CD4-positive, alpha-beta T cell (primary cell): ENCODE results near the gene ZGPAT. TPM values are rescaled to one million over a fixed set of nuclear protein-coding genes. Genes with fewer than 3 reads are reported as not detected.

Experiments used
- ATAC-seq: fragments of 200-7000 bp; cut with Tn5 transposase; one replicate; pipeline ENCODE4 v1.10.0; 2022; ENCODE audit warnings: mild to moderate bottlenecking; ENCODE audit not compliant: poor library complexity
- CTCF ChIA-PET: fragments of 350-600 bp; sonication (Branson Sonifier 250); formaldehyde crosslinking; loops from one replicate; lab custom pipeline; 2021; ENCODE audit warnings: antibody characterized with exemption, inconsistent platforms; lab: Charles Lee
- POLR2A ChIA-PET: fragments of 350-600 bp; sonication (Branson Sonifier 250); formaldehyde crosslinking; loops from one replicate; lab custom pipeline; 2021; ENCODE audit warnings: antibody characterized with exemption, inconsistent platforms; lab: Charles Lee
- DNase-seq, 14 experiments: peaks; one replicate each; pipeline ENCODE4 v3.0.0-alpha.2; 2013 to 2020; ENCODE audit warnings: mixed read lengths in 2 of 14
- H3K27ac ChIP-seq, 2 donors: one replicate each; pipeline versions ENCODE4 v1.5.1 to v1.7.0; 2013; ENCODE audit warnings: low read length in 2 of 2, low read depth in 1 of 2, mild to moderate bottlenecking in 1 of 2
- H3K27me3 ChIP-seq, 2 experiments: 1 replicate in 1 of 2; 2 replicates in 1 of 2; pipeline versions ENCODE4 v1.6.1 to v1.7.0; 2013; ENCODE audit warnings: low read length in 2 of 2, control low read depth in 1 of 2, mild to moderate bottlenecking in 1 of 2, moderate library complexity in 1 of 2; ENCODE audit not compliant: insufficient read depth in 2 of 2, control insufficient read depth in 1 of 2
- H3K36me3 ChIP-seq: one replicate; pipeline ENCODE4 v1.6.1; 2013; ENCODE audit warnings: low read length, control low read depth; ENCODE audit not compliant: insufficient read depth
- H3K4me1 ChIP-seq: one replicate; pipeline ENCODE4 v1.6.1; 2013; ENCODE audit warnings: low read length, control low read depth; ENCODE audit not compliant: insufficient read depth
- H3K4me3 ChIP-seq: one replicate; pipeline ENCODE4 v1.5.1; 2013; ENCODE audit warnings: mild to moderate bottlenecking, low read length, moderate library complexity
- H3K9me3 ChIP-seq, 2 experiments: 1 replicate in 1 of 2; 2 replicates in 1 of 2; pipeline versions ENCODE4 v1.6.1 to v1.7.0; 2013; ENCODE audit warnings: low read length in 2 of 2, mild to moderate bottlenecking in 2 of 2, control low read depth in 1 of 2, moderate library complexity in 1 of 2; ENCODE audit not compliant: control insufficient read depth in 1 of 2, insufficient read depth in 1 of 2
- H3K27ac Mint-ChIP-seq: one replicate; pipeline ENCODE4 v1.8.0; 2020; ENCODE audit warnings: mixed read lengths
- H3K27me3 Mint-ChIP-seq: one replicate; pipeline ENCODE4 v1.8.0; 2021; ENCODE audit warnings: mixed read lengths
- H3K36me3 Mint-ChIP-seq: one replicate; pipeline ENCODE4 v1.8.0; 2021; ENCODE audit warnings: low read depth, mixed read lengths
- H3K4me1 Mint-ChIP-seq: one replicate; pipeline ENCODE4 v1.8.0; 2021; ENCODE audit warnings: low read depth, mixed read lengths
- H3K4me3 Mint-ChIP-seq: one replicate; pipeline ENCODE4 v1.8.0; 2020; ENCODE audit warnings: mild to moderate bottlenecking, mixed read lengths
- H3K9me3 Mint-ChIP-seq: one replicate; pipeline ENCODE4 v1.8.0; 2020; ENCODE audit warnings: mixed read lengths
- intact Hi-C, 2 experiments: fragments of 100-400 bp; cut with DNase I in 1 of 2; cut with micrococcal nuclease in 1 of 2; formaldehyde crosslinking; loops; one replicate each; pipeline versions ENCODE4 v1.15.1 to v1.9.0; 2023 to 2025; cut with DNase I, micrococcal nuclease
- total RNA-seq, 174 experiments: library from RNA in 2 of 174; stranded (reverse) in 2 of 174; gene quantifications; one replicate each; pipeline ENCODE4 v1.2.3 and lab custom pipeline; 2021 to 2026
- TF ChIP-seq, protein P1 (sequence below): fragments of 200-600 bp; IDR thresholded peaks from one replicate; pipeline ENCODE4 v1.8.0; 2022; ENCODE audit warnings: antibody characterized with exemption, mild to moderate bottlenecking

The ZGPAT gene
- total RNA-seq, 2 experiments from 2014 or later = 28.2 to 33.4 TPM

- peak; percentile 66 for ATAC-seq
- Mint-ChIP-seq H3K4me3 (peak overlapping the region; percentile 88), H3K4me1 (peaks cover 41% of the 10 kb centered on the region), H3K36me3 (peaks cover 57% of the 10 kb centered on the region), H3K9me3 (no peaks in the 10 kb centered on the region), H3K27ac (peak overlapping the region; percentile 89), H3K27me3 (no peaks in the 10 kb centered on the region)
- peak; percentile 45 to 83 (median 63) for DNase-seq
- Histone ChIP-seq H3K9me3 (no peaks in the 10 kb centered on the region), H3K4me1 (peaks cover 44% of the 10 kb centered on the region), H3K27me3 (no peaks in the 10 kb centered on the region), H3K36me3 (peaks cover 60% of the 10 kb centered on the region), H3K27ac (peak overlapping the region; percentile 17 to 71), H3K4me3 (peak overlapping the region; percentile 76)
- TF ChIP-seq, protein P1, sequence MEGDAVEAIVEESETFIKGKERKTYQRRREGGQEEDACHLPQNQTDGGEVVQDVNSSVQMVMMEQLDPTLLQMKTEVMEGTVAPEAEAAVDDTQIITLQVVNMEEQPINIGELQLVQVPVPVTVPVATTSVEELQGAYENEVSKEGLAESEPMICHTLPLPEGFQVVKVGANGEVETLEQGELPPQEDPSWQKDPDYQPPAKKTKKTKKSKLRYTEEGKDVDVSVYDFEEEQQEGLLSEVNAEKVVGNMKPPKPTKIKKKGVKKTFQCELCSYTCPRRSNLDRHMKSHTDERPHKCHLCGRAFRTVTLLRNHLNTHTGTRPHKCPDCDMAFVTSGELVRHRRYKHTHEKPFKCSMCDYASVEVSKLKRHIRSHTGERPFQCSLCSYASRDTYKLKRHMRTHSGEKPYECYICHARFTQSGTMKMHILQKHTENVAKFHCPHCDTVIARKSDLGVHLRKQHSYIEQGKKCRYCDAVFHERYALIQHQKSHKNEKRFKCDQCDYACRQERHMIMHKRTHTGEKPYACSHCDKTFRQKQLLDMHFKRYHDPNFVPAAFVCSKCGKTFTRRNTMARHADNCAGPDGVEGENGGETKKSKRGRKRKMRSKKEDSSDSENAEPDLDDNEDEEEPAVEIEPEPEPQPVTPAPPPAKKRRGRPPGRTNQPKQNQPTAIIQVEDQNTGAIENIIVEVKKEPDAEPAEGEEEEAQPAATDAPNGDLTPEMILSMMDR = peak; percentile 61
- ChIA-PET CTCF (interaction anchor here (0.6 to 3.9 kb wide), 21 partner anchors 20 to 331 kb away, joined by 3 to 44 read pairs (median 5); partner anchors contain the start of genes LIME1, PRPF6, RTEL1 and SLC2A4RG), POLR2A (interaction anchor here (0.7 to 5.0 kb wide), 17 partner anchors 9 to 186 kb away, joined by 3 to 168 read pairs (median 8); partner anchors contain the start of genes GMEB2, LIME1, PPDPF and PTK6)
- intact Hi-C loops = loop anchor here (1.0 to 10.0 kb wide), 14 partner anchors 30 to 355 kb away; partner anchors contain the start of genes RTEL1 (in 2 of the 2), SAMD10 (in 2 of the 2), LIME1 (in 1 of the 2) and TCEA2 (in 1 of the 2)
Measured at GRCh38 chr20:63706852-63707557, 834 bp upstream of the ZGPAT start.

DNA sequence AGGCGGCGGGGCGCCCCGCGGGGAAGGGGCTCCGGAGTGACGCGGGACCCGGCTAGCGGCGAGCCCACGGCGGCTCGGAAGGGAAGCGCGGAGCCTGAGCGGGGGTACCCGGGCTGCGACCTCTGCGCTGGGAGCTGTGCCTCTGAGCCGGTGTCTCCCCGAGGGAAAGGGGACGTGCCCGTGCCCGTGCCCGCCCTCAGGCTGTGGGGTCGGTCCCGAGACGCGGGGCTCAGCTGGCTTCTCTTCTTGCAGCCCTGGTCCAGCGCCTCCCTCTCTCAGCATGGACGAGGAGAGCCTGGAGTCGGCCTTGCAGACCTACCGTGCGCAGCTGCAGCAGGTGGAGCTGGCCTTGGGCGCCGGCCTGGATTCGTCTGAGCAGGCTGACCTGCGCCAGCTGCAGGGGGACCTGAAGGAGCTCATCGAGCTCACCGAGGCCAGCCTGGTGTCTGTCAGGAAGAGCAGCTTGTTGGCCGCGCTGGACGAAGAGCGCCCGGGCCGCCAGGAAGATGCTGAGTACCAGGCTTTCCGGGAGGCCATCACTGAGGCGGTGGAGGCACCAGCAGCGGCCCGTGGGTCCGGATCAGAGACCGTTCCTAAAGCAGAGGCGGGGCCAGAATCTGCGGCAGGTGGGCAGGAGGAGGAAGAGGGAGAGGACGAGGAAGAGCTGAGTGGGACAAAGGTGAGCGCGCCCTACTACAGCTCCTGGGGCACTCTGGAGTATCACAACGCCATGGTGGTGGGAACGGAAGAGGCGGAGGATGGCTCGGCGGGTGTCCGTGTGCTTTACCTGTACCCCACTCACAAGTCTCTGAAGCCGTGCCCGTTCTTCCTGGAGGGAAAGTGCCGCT, 686 bp downstream of the ZGPAT start:
- no peaks in the 10 kb centered on the region for H3K9me3 ChIP-seq
- POLR2A ChIA-PET = interaction anchor here (0.6 to 5.0 kb wide), 19 partner anchors 9 to 188 kb away, joined by 3 to 168 read pairs (median 5); partner anchors contain the start of genes GMEB2, LIME1, PPDPF and PTK6
- Mint-ChIP-seq H3K27me3 (no peaks in the 10 kb centered on the region), H3K36me3 (peaks cover 72% of the 10 kb centered on the region), H3K4me3 (peak overlapping the region; percentile 78), H3K9me3 (no peaks in the 10 kb centered on the region), H3K27ac (peak overlapping the region; percentile 58), H3K4me1 (peaks cover 46% of the 10 kb centered on the region)
- TF ChIP-seq, protein P1 = no peak
- ATAC-seq (no peak), DNase-seq (peak in 1 of 14 experiments; percentile 36)
- H3K36me3 ChIP-seq = peaks cover 66% of the 10 kb centered on the region
- H3K4me3 ChIP-seq = peak overlapping the region; percentile 76
- intact Hi-C loops = loop anchor here (1.0 to 10.0 kb wide), 5 partner anchors 28 to 354 kb away; partner anchors contain the start of genes SAMD10 (in 2 of the 2), LIME1 (in 1 of the 2), TCEA2 (in 1 of the 2) and UCKL1 (in 1 of the 2)
- peaks cover 47% of the 10 kb centered on the region for H3K4me1 ChIP-seq
- no peaks in the 10 kb centered on the region for H3K27me3 ChIP-seq
- peak overlapping the region; percentile 55 to 71 for H3K27ac ChIP-seq
- CTCF ChIA-PET = interaction anchor here (0.6 to 3.9 kb wide), 11 partner anchors 19 to 272 kb away, joined by 3 to 44 read pairs (median 6); partner anchors contain the start of genes LIME1, PRPF6 and SLC2A4RG

DNA sequence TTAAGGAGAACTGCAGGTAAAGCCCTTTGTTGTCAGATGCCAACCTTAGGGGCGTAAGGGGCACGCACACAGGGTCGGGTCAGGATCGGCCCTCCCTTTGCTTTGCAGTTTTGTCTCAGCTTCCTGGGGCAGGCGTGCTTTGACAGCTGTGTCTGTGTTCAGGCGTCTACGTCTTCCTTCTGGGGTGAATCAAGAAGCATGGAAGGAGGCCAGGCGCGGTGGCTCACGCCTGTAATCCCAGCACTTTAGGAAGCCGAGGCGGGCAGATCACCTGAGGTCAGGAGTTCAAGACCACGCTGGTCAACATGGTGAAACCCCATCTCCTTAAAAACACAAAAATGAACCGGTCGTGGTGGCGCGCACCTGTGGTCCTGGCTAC, 1.3 kb downstream of the ZGPAT start:
- peak overlapping the region; percentile 58 for H3K27ac Mint-ChIP-seq
- no peaks in the 10 kb centered on the region for H3K27me3 Mint-ChIP-seq
- H3K4me3 Mint-ChIP-seq = peak overlapping the region; percentile 78
- no peaks in the 10 kb centered on the region for H3K9me3 Mint-ChIP-seq
- Histone ChIP-seq H3K9me3 (peaks cover 2 to 3% of the 10 kb centered on the region in 2 experiments), H3K4me3 (peak overlapping the region; percentile 76), H3K27ac (no peak overlapping the region), H3K27me3 (no peaks in the 10 kb centered on the region), H3K36me3 (peaks cover 66% of the 10 kb centered on the region), H3K4me1 (peaks cover 52% of the 10 kb centered on the region)
- TF ChIP-seq, protein P1 = no peak
- ChIA-PET CTCF (interaction anchor here (2.5 to 3.9 kb wide), 3 partner anchors 28 to 155 kb away, joined by 8 to 44 read pairs (median 15); partner anchors contain the start of genes LIME1 and SLC2A4RG), POLR2A (interaction anchor here (3.2 to 5.0 kb wide), 3 partner anchors 20 to 156 kb away, joined by 25 to 168 read pairs (median 27); partner anchors contain the start of genes LIME1, SLC2A4RG and TPD52L2)
- no peak for ATAC-seq
- peaks cover 78% of the 10 kb centered on the region for H3K36me3 Mint-ChIP-seq
- DNase-seq = peak in 1 of 14 experiments; percentile 9
- intact Hi-C loops = loop anchor here (5.0 to 10.0 kb wide), 4 partner anchors 248 to 353 kb away; partner anchors contain the start of genes SAMD10 (in 2 of the 2), TCEA2 (in 1 of the 2) and UCKL1 (in 1 of the 2)
- peaks cover 46% of the 10 kb centered on the region for H3K4me1 Mint-ChIP-seq
